ENCODE results near the gene SP110. TPM values are rescaled to one million over a fixed set of nuclear protein-coding genes. Genes with fewer than 3 reads are reported as not detected.
A peak's percentile ranks its signal among the peaks of the same experiment; 100 is the strongest.

The SP110 gene
- total RNA-seq, 4 donors from 2014 or later: 13.7 to 181 (median 24.4) TPM

DNA sequence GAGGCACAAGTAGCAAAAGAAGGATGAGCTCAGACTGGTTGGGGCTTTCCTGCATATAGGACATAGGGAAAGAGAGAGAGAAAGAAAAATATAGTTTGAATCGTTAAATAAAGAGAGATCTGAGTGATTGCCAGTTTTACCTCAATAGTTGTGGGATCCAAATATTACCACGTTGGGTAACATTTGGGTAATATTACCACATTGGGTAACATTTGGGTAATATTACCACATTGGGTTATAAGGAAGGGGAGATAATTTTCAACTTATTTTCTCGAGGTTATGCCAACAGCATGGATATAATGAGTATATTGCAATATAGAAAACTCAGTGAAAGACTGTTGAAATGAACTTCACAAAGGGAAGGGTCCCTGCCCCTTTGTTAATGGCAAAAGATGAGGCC, 26.4 kb upstream of the SP110 start:
- TF ChIP-seq, protein P1, sequence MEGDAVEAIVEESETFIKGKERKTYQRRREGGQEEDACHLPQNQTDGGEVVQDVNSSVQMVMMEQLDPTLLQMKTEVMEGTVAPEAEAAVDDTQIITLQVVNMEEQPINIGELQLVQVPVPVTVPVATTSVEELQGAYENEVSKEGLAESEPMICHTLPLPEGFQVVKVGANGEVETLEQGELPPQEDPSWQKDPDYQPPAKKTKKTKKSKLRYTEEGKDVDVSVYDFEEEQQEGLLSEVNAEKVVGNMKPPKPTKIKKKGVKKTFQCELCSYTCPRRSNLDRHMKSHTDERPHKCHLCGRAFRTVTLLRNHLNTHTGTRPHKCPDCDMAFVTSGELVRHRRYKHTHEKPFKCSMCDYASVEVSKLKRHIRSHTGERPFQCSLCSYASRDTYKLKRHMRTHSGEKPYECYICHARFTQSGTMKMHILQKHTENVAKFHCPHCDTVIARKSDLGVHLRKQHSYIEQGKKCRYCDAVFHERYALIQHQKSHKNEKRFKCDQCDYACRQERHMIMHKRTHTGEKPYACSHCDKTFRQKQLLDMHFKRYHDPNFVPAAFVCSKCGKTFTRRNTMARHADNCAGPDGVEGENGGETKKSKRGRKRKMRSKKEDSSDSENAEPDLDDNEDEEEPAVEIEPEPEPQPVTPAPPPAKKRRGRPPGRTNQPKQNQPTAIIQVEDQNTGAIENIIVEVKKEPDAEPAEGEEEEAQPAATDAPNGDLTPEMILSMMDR (IDR thresholded peaks at IDR 0.05): no peak
- TF ChIP-seq POLR2A (IDR thresholded peaks at IDR 0.05): no peak
- Histone ChIP-seq H3K27ac (no peak overlapping the region), H3K4me3 (no peak overlapping the region), H3K27me3 (no peaks in the 10 kb centered on the region), H3K9me3 (no peaks in the 10 kb centered on the region), H3K36me3 (no peaks in the 10 kb centered on the region), H3K4me1 (no peaks in the 10 kb centered on the region)
- DNase-seq: no peak

DNA sequence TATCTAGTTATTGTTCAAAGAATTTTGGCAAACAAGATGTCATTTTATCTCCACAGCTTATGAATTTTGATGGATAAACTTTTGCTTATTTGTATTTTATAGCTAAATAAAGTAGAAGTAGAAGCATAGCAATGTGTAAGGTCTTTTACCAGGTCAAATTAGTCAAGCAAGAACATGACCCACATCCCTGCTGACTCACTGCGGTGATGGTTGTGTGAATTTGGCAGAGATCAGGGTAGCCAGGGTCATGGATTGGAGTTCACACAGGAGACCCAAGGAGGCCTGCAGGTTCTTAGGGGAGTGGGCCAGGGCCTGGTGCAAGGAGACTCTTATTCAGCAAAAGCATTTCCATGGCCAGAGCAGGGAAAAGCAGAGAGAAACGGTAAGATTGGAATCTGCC, 24.4 kb upstream of the SP110 start:
- Histone ChIP-seq H3K4me3 (no peak overlapping the region), H3K36me3 (no peaks in the 10 kb centered on the region), H3K27me3 (no peaks in the 10 kb centered on the region), H3K9me3 (no peaks in the 10 kb centered on the region), H3K4me1 (no peaks in the 10 kb centered on the region), H3K27ac (no peak overlapping the region)
- no peak for TF ChIP-seq POLR2A (IDR thresholded peaks at IDR 0.05)
- TF ChIP-seq, protein P1 (IDR thresholded peaks at IDR 0.05): no peak
- DNase-seq: no peak

DNA sequence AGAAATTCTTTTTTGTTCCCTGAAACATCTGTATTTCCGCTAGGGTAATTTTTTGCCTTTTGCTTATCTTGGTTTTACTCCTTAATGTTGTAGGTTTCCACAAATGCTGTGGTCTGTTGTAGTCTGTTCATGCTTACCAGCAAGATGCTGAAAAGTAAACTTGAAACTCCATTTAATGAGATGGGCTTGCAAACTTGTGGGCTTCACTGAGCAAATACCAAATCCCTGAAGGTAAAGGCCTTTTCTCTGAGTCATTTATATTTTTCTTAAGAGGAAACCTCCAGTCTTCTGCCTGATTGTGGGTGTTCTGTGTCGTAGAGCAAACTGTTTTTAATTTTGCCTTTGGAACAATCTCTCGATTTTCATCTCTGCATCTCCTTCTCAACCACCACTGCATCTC, 15.1 kb upstream of the SP110 start:
- Histone ChIP-seq H3K27ac (no peak overlapping the region), H3K9me3 (no peaks in the 10 kb centered on the region), H3K4me3 (no peak overlapping the region), H3K27me3 (no peaks in the 10 kb centered on the region), H3K4me1 (no peaks in the 10 kb centered on the region), H3K36me3 (no peaks in the 10 kb centered on the region)
- DNase-seq: no peak
- TF ChIP-seq, protein P1 (IDR thresholded peaks at IDR 0.05): no peak
- no peak for TF ChIP-seq POLR2A (IDR thresholded peaks at IDR 0.05)

DNA sequence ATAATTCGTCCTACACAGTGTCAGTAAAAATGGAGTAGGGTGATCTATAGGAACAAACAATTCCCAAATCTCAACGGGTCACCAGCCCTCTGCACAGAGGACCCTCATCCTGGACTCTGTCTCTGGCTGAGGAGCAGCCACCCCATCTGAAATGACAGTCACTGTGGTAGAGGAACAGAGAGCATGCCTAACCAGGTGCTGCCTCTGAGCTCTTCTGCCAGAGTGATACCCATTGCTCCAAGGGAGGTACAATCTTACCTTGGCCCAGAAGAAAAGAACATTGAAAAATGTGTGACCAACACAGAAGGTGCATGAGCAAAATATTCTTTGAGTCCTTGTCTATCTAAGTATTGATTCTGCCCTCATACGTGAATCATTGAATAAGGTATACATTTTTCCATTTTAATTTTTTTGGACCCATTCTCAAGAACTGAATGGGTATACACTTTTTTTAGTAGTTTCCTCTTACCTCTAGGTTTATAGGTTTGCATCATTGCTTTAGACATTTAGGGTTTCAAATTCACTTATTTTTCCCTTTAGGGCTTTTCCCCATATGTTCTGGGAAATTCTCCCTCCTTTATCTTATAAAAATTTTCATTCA, 14.4 kb upstream of the SP110 start:
- no peak for DNase-seq
- no peak for TF ChIP-seq POLR2A (IDR thresholded peaks at IDR 0.05)
- TF ChIP-seq, protein P1 (IDR thresholded peaks at IDR 0.05): no peak
- no peaks in the 10 kb centered on the region for H3K4me1 ChIP-seq
- no peaks in the 10 kb centered on the region for H3K27me3 ChIP-seq
- H3K36me3 ChIP-seq: no peaks in the 10 kb centered on the region
- no peak overlapping the region for H3K4me3 ChIP-seq
- H3K27ac ChIP-seq: peak overlapping the region in 1 of 4 donors; percentile 39
- no peaks in the 10 kb centered on the region for H3K9me3 ChIP-seq

DNA sequence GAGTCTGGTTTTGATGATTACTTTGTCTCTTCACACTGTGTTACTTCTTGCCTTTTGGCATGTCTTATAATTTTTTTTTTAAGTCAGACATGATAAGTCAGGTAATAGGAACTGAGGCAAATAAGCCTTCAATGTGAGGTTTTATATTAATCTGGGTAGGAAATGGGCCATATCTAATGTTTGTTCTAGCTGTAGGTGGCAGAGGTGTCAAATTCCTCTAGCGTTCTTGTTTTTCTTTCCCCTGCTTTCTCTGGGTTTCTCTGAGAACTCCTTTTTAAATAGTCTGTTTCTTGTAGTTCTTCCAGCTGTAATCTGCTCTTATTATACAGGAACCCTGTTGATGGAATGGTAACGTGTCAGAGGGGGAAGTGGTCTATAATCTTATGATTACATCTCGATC, 11.5 kb upstream of the SP110 start:
- Histone ChIP-seq H3K27ac (peak overlapping the region in 1 of 4 donors; percentile 22), H3K36me3 (no peaks in the 10 kb centered on the region), H3K9me3 (no peaks in the 10 kb centered on the region), H3K4me1 (no peaks in the 10 kb centered on the region), H3K4me3 (no peak overlapping the region), H3K27me3 (no peaks in the 10 kb centered on the region)
- no peak for DNase-seq
- TF ChIP-seq, protein P1 (IDR thresholded peaks at IDR 0.05): no peak
- TF ChIP-seq POLR2A (IDR thresholded peaks at IDR 0.05): no peak

All from Peyer's patch (tissue), 4 donors.